ENCODE data around the gene GRIK1. TPM values are rescaled to one million over a fixed set of nuclear protein-coding genes. Genes with fewer than 3 reads are reported as not detected.

GRIK1 gene
- total RNA-seq, 3 donors from 2014 or later: not detected

DNA sequence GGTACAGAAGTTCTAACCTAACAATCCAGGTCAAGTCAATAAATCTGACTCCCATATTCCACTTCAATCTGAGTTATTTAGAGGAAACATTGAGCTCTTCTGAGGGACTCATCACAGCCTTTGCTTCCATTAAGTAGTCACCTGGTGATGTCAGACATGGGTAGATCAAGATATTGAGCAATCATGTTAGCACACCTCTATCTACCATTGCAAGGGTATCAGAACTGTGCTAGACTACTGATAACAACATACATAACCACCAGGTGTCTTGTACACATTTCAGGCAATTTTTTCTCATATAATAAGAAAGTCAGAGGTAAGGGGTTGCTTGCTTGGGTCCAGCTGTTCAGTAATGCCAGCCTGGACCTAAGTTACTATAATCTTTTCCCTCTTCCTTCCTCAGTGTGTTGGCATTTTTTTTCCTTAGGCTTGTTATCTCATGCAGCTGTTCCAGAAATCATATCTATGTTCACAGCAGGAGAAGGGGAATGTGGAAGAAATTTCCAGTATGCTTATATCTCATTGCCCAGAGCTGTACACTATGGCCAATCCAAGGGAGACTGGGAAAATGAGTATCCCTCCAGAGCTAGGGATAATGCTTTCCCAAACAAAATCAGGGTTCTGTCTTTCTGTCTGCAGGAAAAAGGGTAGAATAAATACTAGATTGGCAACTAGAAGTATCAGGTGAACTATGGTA lies 52.3 kb downstream of the GRIK1 start:
- Mint-ChIP-seq H3K36me3 (ENCODE audit: insufficient read depth) (no peaks in the 10 kb centered on the region), H3K4me1 (ENCODE audit: low read depth) (no peaks in the 10 kb centered on the region), H3K9me3 (no peaks in the 10 kb centered on the region), H3K27me3 (ENCODE audit: low read depth) (peaks cover 2% of the 10 kb centered on the region), H3K4me3 (no peak overlapping the region)
- ATAC-seq: no peak
- DNase-seq: no peak

DNA sequence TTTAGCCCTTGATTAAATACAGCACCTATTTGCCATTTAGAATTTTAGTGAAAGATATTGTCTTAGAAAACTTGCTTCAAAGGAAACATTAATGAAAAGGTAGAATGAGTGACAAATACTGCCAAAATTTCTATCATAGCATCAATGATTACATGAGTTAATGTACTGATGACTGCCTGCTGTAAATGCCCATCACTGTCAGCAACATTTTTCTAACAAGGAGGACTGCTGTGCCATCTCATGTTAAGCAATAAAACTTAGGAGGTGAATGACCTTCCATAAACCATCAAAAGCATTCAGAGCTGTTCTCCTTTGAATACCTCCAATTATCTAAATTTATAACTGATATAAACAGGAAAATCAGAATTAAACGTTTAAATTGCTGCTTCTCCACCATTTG lies 54.3 kb downstream of the GRIK1 start:
- no peaks in the 10 kb centered on the region for H3K4me1 Mint-ChIP-seq (ENCODE audit: low read depth)
- ATAC-seq (no peak), DNase-seq (no peak)
- no peaks in the 10 kb centered on the region for H3K9me3 Mint-ChIP-seq
- H3K27me3 Mint-ChIP-seq (ENCODE audit: low read depth): no peaks in the 10 kb centered on the region
- no peak overlapping the region for H3K4me3 Mint-ChIP-seq
- no peaks in the 10 kb centered on the region for H3K36me3 Mint-ChIP-seq (ENCODE audit: insufficient read depth)

DNA sequence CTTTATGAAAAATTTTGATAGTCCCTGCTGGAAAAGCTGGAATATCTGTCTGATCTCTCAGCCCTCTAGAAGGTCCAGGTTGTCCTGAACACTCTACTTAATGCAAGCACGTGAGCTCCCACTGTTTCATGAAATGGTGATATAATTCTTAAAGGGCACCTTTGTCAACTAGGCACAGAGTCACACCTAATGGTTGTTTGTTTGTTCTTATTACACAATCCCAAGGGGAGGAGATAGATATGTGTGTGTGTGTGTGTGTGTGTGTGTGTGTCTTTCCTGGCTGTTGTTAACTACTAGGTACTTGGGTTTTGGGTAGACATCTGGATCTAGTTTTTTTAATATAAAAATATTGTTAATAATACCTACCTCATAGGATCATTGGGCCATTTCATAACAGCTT lies 63.9 kb downstream of the GRIK1 start:
- Mint-ChIP-seq H3K36me3 (ENCODE audit: insufficient read depth) (no peaks in the 10 kb centered on the region), H3K4me3 (no peak overlapping the region), H3K4me1 (ENCODE audit: low read depth) (no peaks in the 10 kb centered on the region), H3K9me3 (no peaks in the 10 kb centered on the region), H3K27me3 (ENCODE audit: low read depth) (peaks cover 1% of the 10 kb centered on the region)
- no peak for ATAC-seq
- DNase-seq: no peak

GRCh38 chr21:29875036-29875716 lies 64.6 kb downstream of the GRIK1 start:
- peaks cover 1% of the 10 kb centered on the region for H3K27me3 Mint-ChIP-seq (ENCODE audit: low read depth)
- DNase-seq: no peak
- H3K9me3 Mint-ChIP-seq: no peaks in the 10 kb centered on the region
- ATAC-seq: no peak
- no peaks in the 10 kb centered on the region for H3K36me3 Mint-ChIP-seq (ENCODE audit: insufficient read depth)
- H3K4me3 Mint-ChIP-seq: no peak overlapping the region
- no peaks in the 10 kb centered on the region for H3K4me1 Mint-ChIP-seq (ENCODE audit: low read depth)

DNA sequence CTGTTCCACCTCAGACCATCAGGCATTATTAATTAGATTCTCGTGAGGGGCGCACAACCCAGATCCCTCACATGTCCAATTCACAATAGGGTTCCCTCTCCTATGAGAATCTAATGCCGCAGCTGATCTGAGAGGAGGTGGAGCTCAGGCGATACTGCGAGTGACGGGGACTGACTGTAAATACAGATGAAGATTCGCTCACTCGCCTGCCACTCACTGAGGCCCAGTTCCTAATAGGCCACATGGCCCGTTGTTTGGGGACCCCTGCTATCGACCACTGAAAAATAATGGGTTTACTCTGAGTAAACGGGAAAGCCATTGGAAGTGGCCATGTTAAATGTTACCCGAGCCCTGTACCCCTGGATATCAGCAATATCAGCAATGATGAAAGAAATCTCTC lies 65.9 kb downstream of the GRIK1 start:
- ATAC-seq (no peak), DNase-seq (no peak)
- H3K27me3 Mint-ChIP-seq (ENCODE audit: low read depth): no peaks in the 10 kb centered on the region
- H3K4me1 Mint-ChIP-seq (ENCODE audit: low read depth): no peaks in the 10 kb centered on the region
- no peak overlapping the region for H3K4me3 Mint-ChIP-seq
- H3K9me3 Mint-ChIP-seq: no peaks in the 10 kb centered on the region
- no peaks in the 10 kb centered on the region for H3K36me3 Mint-ChIP-seq (ENCODE audit: insufficient read depth)

GRCh38 chr21:29870814-29871213 lies 69.0 kb downstream of the GRIK1 start:
- Mint-ChIP-seq H3K4me1 (ENCODE audit: low read depth) (no peaks in the 10 kb centered on the region), H3K27me3 (ENCODE audit: low read depth) (no peaks in the 10 kb centered on the region), H3K4me3 (no peak overlapping the region), H3K9me3 (no peaks in the 10 kb centered on the region), H3K36me3 (ENCODE audit: insufficient read depth) (no peaks in the 10 kb centered on the region)
- DNase-seq (no peak), ATAC-seq (no peak)

DNA sequence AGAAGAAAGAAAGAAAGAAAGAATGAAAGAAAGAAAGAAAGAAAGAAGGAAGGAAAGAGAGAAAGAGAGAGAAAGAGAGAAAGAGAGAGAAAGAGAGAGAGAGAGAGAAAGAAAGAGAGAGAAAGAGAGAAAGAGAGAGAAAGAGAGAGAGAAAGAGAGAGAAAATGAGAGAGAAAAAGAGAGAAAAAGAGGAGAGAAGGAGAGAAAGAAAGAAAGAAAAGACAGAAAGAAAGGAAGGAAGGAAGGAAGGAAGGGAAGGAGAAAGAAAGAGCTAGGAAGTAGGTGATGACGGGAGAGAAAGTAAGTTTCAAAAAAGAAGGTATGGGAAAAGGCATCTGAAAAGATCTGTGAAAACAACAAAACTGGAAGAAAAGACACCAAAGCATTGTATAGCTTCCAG lies 72.0 kb downstream of the GRIK1 start:
- no peaks in the 10 kb centered on the region for H3K4me1 Mint-ChIP-seq (ENCODE audit: low read depth)
- peaks cover 5% of the 10 kb centered on the region for H3K27me3 Mint-ChIP-seq (ENCODE audit: low read depth)
- DNase-seq (no peak), ATAC-seq (no peak)
- no peaks in the 10 kb centered on the region for H3K9me3 Mint-ChIP-seq
- H3K4me3 Mint-ChIP-seq: no peak overlapping the region
- H3K36me3 Mint-ChIP-seq (ENCODE audit: insufficient read depth): no peaks in the 10 kb centered on the region

DNA sequence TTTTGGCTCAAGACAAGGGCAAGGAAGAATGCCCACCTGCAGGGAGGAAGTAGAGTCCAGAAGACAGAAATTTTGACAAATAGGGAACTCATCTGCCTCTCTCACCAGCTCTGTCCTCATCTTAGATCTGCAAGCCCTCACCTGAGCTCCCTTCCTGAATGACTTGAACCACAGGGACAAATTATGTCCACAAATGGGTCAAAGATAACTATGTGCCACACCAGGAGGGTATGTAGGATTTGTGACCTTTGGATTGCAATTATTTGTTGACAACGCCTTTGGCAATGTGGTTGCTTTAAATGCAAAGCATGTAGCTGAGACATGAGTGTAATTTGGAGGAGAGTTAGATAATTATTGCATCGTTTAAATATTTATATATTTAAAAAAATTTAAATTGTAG lies 79.5 kb downstream of the GRIK1 start:
- peaks cover 5% of the 10 kb centered on the region for H3K27me3 Mint-ChIP-seq (ENCODE audit: low read depth)

GRCh38 chr21:29857150-29857549 lies 82.6 kb downstream of the GRIK1 start:
- no peak for DNase-seq
- H3K4me3 Mint-ChIP-seq: no peak overlapping the region

More for the DNA sequence above, 79.5 kb downstream of the GRIK1 start:
- DNase-seq (no peak), ATAC-seq (no peak)
- no peaks in the 10 kb centered on the region for H3K4me1 Mint-ChIP-seq (ENCODE audit: low read depth)
- no peaks in the 10 kb centered on the region for H3K36me3 Mint-ChIP-seq (ENCODE audit: insufficient read depth)
- H3K4me3 Mint-ChIP-seq: no peak overlapping the region
- H3K9me3 Mint-ChIP-seq: no peaks in the 10 kb centered on the region

DNA sequence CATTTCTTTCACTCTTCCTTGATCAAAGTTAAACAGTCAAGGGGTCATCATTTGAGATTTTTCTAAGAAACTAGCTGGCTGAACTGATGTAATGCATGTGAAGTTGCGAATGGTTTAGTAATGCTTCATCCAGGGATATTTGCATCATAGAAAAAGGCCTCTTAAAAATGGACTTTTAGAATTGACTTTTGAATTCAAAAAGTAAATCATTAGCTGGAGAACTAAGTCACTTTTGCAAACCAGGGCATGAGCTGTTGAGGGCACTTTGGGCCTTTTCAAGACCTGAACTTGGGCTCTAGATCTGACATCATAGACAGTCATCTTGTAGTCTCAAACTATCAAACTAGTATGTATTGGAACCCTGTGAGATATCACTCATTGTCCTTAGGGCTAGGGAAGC lies 85.0 kb downstream of the GRIK1 start:
- DNase-seq (no peak), ATAC-seq (no peak)
- H3K36me3 Mint-ChIP-seq (ENCODE audit: insufficient read depth): no peaks in the 10 kb centered on the region
- H3K4me3 Mint-ChIP-seq: no peak overlapping the region
- no peaks in the 10 kb centered on the region for H3K4me1 Mint-ChIP-seq (ENCODE audit: low read depth)
- no peaks in the 10 kb centered on the region for H3K27me3 Mint-ChIP-seq (ENCODE audit: low read depth)
- H3K9me3 Mint-ChIP-seq: no peaks in the 10 kb centered on the region

More at GRCh38 chr21:29857150-29857549, 82.6 kb downstream of the GRIK1 start:
- H3K9me3 Mint-ChIP-seq: no peaks in the 10 kb centered on the region
- H3K27me3 Mint-ChIP-seq (ENCODE audit: low read depth): no peaks in the 10 kb centered on the region
- H3K36me3 Mint-ChIP-seq (ENCODE audit: insufficient read depth): no peaks in the 10 kb centered on the region
- H3K4me1 Mint-ChIP-seq (ENCODE audit: low read depth): no peaks in the 10 kb centered on the region
- ATAC-seq: no peak

DNA sequence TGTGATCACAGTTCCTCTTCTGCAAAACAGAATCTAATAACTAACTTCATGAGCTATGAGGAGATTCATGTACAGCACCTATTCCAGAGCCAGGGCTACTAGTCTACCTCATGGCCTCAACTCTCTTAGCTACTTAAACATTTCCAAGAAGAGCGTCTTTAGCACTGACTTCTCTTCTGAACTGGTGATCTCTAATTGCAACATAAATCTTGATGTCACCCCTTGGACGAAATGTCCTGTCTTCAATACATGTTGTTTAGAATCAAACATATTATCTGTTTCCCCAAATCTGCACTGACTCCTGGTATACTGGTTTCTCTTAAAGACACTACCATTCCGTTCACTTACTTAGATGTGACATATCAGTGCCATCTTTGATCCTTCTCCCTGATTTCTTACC lies 88.2 kb downstream of the GRIK1 start:
- no peak for ATAC-seq
- no peaks in the 10 kb centered on the region for H3K9me3 Mint-ChIP-seq
- no peaks in the 10 kb centered on the region for H3K4me1 Mint-ChIP-seq (ENCODE audit: low read depth)
- no peak overlapping the region for H3K4me3 Mint-ChIP-seq
- peaks cover 5% of the 10 kb centered on the region for H3K27me3 Mint-ChIP-seq (ENCODE audit: low read depth)
- DNase-seq: no peak
- no peaks in the 10 kb centered on the region for H3K36me3 Mint-ChIP-seq (ENCODE audit: insufficient read depth)

DNA sequence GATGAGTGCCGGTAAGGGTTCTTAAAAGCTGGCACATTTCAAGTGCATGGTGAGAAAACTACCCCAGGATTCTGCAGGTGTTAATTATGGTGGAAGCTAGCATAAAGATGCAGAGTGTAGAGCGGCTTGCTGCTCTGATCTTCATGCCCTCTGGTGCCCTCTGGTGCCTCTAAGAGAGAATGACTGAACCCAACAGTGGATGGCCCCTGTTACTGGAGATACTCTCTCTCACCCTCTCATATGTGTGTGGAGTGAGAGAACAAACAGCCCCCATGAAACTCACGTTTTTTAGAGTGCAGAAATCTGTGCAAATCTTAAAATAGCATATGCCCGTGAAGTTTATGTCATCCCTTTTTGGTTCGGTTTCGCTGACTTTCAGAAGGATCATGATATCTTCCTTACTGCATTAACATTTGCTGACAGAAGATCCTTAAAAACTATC lies 90.0 kb downstream of the GRIK1 start:
- ATAC-seq (peak; percentile 83 to 94), DNase-seq (peak; percentile 5)
- Mint-ChIP-seq H3K4me3 (no peak overlapping the region), H3K27me3 (ENCODE audit: low read depth) (peaks cover 8% of the 10 kb centered on the region), H3K36me3 (ENCODE audit: insufficient read depth) (no peaks in the 10 kb centered on the region), H3K4me1 (ENCODE audit: low read depth) (no peaks in the 10 kb centered on the region), H3K9me3 (no peaks in the 10 kb centered on the region)

DNA sequence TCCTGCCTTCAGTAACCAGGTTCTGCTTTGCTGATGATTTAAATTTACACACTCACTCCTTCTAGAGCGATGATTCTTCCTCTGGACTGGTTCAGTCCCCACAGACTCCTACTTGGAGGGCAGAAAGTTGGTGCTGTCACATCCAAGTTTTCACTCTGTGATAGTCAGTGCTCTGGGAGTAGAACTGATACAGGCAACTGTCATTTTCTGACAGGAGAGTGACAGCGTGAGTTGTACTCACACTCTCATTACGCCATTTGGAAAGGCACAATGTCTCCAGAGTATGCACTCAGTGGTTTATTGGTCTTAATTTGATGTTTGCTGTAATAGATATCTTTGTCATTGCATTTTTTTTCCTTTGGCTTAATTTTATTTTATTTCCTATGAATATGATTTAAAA lies 96.0 kb downstream of the GRIK1 start:
- no peak for ATAC-seq
- H3K4me1 Mint-ChIP-seq (ENCODE audit: low read depth): no peaks in the 10 kb centered on the region
- H3K36me3 Mint-ChIP-seq (ENCODE audit: insufficient read depth): no peaks in the 10 kb centered on the region
- no peaks in the 10 kb centered on the region for H3K9me3 Mint-ChIP-seq
- no peak overlapping the region for H3K4me3 Mint-ChIP-seq
- peaks cover 8% of the 10 kb centered on the region for H3K27me3 Mint-ChIP-seq (ENCODE audit: low read depth)
- DNase-seq: no peak

GRCh38 chr21:29834617-29835016 lies 105.2 kb downstream of the GRIK1 start:
- Mint-ChIP-seq H3K4me1 (ENCODE audit: low read depth) (no peaks in the 10 kb centered on the region), H3K27me3 (ENCODE audit: low read depth) (peaks cover 5% of the 10 kb centered on the region), H3K4me3 (no peak overlapping the region), H3K9me3 (peaks cover 8% of the 10 kb centered on the region), H3K36me3 (ENCODE audit: insufficient read depth) (no peaks in the 10 kb centered on the region)
- DNase-seq (no peak), ATAC-seq (no peak)

- no peak for DNase-seq
- H3K9me3 Mint-ChIP-seq: peaks cover 16% of the 10 kb centered on the region
- no peak overlapping the region for H3K4me3 Mint-ChIP-seq
- ATAC-seq: no peak
- H3K4me1 Mint-ChIP-seq (ENCODE audit: low read depth): no peaks in the 10 kb centered on the region
- no peaks in the 10 kb centered on the region for H3K36me3 Mint-ChIP-seq (ENCODE audit: insufficient read depth)
- H3K27me3 Mint-ChIP-seq (ENCODE audit: low read depth): peaks cover 5% of the 10 kb centered on the region
Measured at GRCh38 chr21:29832217-29832616, 107.6 kb downstream of the GRIK1 start.
